Measurements from ENCODE around the gene GINM1.

DNA sequence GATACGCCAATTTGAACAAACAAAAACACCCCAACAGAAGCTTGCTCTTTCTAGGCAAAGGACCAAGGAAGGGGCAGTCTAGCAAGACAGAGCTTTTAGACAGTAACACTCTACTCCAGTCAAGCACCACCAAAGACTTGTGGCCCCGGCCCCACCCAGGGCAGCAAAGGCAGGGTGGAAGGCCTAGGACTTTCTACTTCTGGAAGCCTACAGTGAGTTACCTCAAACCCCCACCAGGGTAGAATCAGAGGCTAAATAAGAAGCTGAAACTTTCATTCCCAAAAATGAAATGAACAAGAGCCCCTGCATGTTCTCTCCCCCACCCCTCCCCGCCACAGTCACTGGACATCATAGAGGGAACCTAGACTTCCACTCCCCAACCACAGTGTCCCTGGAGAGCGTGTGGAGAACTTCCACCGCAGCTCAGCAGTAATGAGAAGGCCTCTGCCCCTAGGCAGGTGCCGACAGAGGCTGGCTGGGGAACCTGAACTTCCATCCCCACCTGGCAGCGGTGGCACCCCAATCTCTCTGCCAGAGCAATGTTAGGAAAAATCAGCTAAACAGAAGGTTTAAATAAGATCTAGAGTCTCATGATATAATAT lies 42.3 kb downstream of the GINM1 start:
- TF ChIP-seq POLR2A (IDR thresholded peaks at IDR 0.05) = no peak
- TF ChIP-seq, protein P1, sequence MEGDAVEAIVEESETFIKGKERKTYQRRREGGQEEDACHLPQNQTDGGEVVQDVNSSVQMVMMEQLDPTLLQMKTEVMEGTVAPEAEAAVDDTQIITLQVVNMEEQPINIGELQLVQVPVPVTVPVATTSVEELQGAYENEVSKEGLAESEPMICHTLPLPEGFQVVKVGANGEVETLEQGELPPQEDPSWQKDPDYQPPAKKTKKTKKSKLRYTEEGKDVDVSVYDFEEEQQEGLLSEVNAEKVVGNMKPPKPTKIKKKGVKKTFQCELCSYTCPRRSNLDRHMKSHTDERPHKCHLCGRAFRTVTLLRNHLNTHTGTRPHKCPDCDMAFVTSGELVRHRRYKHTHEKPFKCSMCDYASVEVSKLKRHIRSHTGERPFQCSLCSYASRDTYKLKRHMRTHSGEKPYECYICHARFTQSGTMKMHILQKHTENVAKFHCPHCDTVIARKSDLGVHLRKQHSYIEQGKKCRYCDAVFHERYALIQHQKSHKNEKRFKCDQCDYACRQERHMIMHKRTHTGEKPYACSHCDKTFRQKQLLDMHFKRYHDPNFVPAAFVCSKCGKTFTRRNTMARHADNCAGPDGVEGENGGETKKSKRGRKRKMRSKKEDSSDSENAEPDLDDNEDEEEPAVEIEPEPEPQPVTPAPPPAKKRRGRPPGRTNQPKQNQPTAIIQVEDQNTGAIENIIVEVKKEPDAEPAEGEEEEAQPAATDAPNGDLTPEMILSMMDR (IDR thresholded peaks at IDR 0.05) = no peak

All from adrenal gland (tissue), 5 donors.